Retinal pigment epithelial cell (primary cell): ENCODE data around the gene NAV3.

ENCODE experiments used
- DNase-seq: peaks from one replicate; pipeline ENCODE4 v3.0.0-alpha.2; 2010; ENCODE audit warnings: low read depth
- H3K4me3 ChIP-seq: 2 replicates; pipeline ENCODE4 v1.5.1; 2011; ENCODE audit warnings: mild to moderate bottlenecking, low read length, control low read depth, moderate library complexity
- TF ChIP-seq, protein P1 (sequence below): conservative IDR thresholded peaks from 2 replicates; pipeline ENCODE4 v1.5.1; 2011; ENCODE audit warnings: low read depth, low read length, control low read depth, inconsistent platforms

The NAV3 gene

GRCh38 chr12:78210506-78210860 is 379.8 kb downstream of the NAV3 start:
- no peak for DNase-seq
- TF ChIP-seq, protein P1, sequence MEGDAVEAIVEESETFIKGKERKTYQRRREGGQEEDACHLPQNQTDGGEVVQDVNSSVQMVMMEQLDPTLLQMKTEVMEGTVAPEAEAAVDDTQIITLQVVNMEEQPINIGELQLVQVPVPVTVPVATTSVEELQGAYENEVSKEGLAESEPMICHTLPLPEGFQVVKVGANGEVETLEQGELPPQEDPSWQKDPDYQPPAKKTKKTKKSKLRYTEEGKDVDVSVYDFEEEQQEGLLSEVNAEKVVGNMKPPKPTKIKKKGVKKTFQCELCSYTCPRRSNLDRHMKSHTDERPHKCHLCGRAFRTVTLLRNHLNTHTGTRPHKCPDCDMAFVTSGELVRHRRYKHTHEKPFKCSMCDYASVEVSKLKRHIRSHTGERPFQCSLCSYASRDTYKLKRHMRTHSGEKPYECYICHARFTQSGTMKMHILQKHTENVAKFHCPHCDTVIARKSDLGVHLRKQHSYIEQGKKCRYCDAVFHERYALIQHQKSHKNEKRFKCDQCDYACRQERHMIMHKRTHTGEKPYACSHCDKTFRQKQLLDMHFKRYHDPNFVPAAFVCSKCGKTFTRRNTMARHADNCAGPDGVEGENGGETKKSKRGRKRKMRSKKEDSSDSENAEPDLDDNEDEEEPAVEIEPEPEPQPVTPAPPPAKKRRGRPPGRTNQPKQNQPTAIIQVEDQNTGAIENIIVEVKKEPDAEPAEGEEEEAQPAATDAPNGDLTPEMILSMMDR, result no peak
- no peak overlapping the region for H3K4me3 ChIP-seq

DNA sequence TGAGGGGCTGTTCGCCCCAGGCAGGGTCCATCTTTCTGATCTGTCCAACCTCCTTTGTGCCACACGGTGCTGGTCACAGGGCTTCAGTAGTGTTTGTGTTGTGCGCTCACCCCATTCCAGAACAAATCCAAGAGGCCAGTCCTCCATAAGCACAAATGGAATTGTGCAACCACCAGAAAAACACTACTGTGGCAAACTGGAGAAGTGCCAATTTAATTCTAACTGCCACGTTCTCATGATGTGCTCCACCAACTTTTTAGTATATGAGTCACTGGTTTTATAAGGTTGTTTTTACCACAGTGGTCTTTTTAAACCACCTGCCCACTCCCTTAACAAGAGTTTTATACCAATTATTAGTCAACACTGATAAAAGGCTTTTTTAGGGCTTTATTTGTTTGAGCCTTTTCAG is 380.2 kb downstream of the NAV3 start:
- TF ChIP-seq, protein P1, result no peak
- DNase-seq, result peak; percentile 71
- no peak overlapping the region for H3K4me3 ChIP-seq

- TF ChIP-seq, protein P1, result no peak
- no peak for DNase-seq
Observed at GRCh38 chr12:78220811-78221210, 390.1 kb downstream of the NAV3 start.

DNA sequence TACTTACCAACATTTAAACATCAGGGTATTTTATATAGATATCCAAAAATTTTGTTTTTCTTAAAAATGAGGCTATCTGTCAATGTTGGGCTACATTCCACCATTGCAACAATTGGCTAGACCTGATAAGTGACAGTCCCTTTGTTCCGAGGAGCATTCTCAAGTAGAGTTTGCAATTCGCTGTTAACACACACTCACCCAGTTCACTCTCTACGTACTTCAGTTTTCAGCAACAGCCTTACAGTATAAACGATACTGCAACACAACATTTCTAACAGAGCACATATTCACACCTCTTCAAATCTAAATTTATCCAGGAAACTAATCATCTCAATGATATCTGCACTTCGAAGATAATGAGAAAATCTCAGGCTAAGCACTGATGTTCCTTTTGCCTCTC is 393.5 kb downstream of the NAV3 start:
- DNase-seq, result no peak
- H3K4me3 ChIP-seq, result no peak overlapping the region
- TF ChIP-seq, protein P1, result no peak

More at GRCh38 chr12:78220811-78221210, 390.1 kb downstream of the NAV3 start:
- no peak overlapping the region for H3K4me3 ChIP-seq

- TF ChIP-seq, protein P1, result no peak
- H3K4me3 ChIP-seq, result no peak overlapping the region
- DNase-seq, result no peak
Observed at GRCh38 chr12:78226763-78227162, 396.1 kb downstream of the NAV3 start.

DNA sequence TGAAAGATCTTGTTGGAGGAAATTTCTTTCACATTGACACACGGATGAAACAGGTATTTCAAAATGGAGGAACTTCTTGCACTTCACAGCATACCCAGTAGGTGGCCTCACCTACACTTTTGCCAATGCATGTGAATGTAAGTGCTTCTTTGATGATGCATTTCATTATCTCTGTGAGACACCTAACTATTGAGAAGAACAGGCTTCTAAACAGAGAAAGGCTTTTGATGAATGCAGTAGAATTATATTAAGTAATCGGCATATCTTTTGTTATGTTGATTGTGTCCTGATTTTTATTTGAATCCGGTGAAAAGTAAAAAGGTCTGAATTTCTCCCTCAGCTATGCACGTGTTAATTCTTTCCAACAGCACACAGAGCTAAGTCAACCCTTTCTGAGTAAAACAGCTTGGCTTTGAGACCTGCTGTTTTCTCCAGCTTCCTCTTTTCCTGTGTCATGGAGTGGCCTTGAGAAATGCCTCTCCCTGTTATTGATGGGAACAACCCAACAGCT is 399.0 kb downstream of the NAV3 start:
- DNase-seq, result no peak
- TF ChIP-seq, protein P1, result peak; percentile 76
- H3K4me3 ChIP-seq, result no peak overlapping the region

DNA sequence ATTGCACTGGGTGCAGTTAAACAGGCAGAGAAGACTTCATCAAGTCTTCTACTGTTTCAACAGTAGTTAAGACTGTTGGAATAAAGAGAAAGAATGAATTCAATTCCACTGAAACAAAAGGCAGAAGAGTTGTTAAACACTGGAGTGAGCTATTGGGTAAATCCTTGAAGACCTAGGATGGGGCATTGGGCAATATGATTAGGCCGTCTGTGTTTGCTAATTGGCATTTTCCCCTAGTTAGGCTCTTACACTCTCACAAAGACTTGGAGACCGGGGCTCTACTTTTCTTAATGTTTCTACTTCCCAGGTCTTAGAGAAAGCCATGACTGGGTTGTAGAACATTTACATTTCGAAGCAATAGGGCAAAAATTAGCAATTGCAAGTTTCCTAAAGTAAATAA is 402.1 kb downstream of the NAV3 start:
- DNase-seq, result no peak
- no peak overlapping the region for H3K4me3 ChIP-seq
- TF ChIP-seq, protein P1, result no peak
